ENCODE results near the gene ATIC.
"Not testable (repeated sequence)": the region's sequence is repeated elsewhere in the genome, so short reads cannot be mapped to it uniquely, and the experiment has no call there.

Gene ATIC

DNA sequence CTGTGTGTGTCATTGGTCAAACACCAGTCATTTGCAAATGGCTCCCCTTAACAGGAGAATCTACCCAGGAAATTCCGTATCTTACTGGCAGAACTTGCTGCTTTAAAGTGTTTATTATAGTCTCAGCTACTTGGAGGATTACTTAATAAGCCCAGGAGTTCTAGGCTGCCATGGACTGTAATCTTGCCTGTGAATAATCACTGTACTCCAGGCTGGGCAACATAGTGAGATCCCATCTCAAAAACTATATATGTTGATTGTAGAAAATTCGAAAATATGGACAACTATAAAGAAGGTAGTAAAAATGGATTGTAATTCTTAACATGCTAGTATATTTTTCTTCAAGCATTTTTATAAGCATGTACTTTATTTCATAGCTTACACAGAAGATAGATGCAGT is 4.5 kb downstream of the ATIC start:
- no peak for DNase-seq

DNA sequence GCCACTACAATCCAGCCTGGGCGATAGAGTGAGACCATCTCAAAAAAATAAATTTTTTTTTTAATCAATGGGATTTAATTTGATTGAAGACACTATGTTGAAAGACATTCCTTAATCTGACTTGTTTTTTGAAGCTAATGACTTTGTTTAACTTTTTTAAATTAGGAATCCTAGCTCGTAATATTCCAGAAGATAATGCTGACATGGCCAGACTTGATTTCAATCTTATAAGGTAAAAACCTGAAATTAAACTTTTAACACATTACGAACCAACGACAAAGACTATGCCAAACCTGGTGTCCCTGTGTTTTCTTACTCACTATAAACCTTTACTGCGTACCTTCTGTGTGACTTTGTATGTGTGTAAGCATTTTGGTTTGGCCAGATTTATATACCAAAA is 7.6 kb downstream of the ATIC start:
- DNase-seq = no peak

GRCh38 chr2:215320102-215320501 is 8.2 kb downstream of the ATIC start:
- DNase-seq = no peak

GRCh38 chr2:215320679-215321078 is 8.8 kb downstream of the ATIC start:
- no peak for DNase-seq

- no peak for DNase-seq
Observed at GRCh38 chr2:215324811-215325210, 13.0 kb downstream of the ATIC start.

DNA sequence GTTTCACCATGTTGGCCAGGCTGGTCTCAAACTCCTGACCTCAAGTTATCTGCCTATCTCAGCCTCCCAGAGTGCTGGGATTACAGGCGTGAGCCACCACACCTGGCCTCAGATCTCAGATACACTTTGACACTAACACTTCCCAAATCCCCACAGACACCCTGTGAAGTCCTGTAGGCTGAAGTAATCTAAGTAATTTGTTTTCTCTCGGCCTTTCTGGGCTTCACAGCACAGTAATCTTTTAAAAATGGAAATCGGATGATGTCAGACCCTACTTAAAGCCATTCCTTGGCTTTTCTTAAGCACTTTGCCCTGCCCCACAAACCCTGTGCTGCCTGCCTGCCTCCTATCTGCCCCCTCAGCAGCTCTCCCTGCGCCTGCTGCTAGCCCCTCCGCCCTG is 16.2 kb downstream of the ATIC start:
- no peak for DNase-seq

DNA sequence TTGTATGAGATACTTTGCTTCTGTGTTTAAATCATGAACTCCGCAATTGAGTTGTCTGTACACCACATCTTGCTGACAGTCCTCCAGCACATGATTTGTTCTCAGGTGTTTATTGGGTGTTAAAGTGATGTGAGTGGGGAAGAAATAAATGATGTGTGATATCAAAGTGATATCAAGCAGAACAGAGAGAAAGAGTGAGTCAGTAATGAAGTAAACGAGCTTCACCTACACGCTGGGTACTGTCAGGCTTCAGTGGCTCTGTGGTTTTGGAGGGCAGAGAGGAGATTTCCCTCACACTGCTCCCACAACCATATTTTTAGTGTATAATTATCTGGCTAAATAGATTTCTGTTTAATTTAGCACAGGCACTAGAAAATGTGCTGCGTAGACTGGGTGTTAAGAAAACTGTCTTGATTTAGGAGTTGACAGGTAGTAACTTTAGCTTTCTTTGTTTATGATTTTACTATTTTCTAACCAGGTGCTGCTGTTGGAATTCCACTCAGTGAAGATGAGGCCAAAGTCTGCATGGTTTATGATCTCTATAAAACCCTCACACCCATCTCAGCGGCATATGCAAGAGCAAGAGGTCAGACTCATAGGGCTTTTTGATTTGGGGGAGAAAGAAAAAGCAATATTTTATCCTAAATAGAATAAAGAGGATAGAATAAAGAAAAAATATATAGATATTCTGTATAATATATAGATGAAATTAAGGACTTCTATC is 21.2 kb downstream of the ATIC start:
- no peak for DNase-seq

DNA sequence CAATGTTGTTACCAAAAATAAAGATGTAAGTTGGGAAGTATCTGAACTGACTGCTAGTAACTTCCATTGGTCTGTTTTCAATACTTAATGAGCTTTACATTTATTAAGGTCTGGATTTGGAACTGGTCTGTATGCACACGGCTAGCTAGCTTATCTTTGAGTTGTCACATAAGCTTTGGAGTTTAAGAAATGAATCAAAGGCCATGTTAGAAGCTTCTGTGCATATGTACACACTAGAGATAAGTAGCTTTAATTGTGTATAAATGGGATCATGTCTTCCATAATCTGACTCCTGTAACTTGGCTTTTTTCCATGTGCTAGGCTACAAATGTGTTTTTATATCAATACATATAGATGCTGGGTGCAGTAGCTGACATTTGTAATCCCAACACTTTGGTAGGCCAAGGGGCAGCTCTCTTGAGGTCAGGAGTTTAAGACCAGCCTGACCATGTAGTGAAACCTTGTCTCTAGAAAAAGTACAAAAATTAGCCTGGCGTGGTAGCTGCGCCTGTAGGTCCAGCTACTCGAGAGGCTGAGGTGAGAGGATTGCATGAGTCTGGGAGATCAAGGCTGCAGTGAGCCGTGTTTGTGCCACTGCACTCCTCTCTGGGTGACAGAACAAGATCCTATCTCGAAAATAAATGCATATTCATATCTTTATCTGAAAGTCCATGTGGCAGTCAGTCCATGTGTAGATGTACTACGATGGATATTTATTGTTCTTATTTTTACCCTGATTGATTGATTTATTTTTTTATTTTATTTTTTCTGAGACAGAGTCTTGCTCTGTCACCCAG is 27.2 kb downstream of the ATIC start:
- no peak for DNase-seq

DNA sequence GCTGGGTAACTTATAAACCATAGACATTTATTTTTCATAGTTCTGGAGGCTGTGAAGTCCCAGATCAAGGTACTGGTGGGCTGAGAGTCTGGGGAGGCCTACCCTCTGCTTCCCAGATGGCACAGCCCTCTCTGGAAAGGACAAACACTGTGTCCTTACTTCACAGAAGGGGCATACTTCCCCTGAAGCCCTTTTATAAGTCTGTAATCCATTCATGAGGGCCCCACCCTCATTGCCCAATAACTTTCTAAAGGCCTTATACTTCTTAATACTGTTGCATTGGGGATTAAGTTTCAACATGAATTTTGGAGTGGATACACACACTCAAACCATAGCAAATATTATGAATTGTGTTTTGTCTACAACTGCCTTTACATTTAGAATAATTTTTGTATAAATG is 36.0 kb downstream of the ATIC start:
- no peak for DNase-seq

DNA sequence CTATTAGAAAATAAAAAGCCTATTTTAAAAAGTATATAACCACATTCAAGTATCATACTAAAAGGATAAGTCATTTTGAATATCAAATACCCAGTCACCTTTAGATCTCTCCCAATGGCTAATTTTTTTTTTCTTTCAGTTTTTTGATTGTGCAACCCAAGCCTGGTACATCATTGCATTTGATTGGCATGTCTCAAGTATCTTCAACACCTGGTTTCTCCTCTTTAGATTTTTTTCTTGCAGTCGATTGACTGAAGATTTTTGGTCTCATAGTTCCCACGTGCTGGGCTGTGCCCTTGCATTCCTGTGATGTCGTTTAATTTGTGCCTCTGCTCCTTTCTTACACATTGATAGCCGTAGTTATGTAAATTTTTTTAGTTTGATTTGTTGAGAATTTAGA is 40.7 kb downstream of the ATIC start:
- no peak for DNase-seq

DNA sequence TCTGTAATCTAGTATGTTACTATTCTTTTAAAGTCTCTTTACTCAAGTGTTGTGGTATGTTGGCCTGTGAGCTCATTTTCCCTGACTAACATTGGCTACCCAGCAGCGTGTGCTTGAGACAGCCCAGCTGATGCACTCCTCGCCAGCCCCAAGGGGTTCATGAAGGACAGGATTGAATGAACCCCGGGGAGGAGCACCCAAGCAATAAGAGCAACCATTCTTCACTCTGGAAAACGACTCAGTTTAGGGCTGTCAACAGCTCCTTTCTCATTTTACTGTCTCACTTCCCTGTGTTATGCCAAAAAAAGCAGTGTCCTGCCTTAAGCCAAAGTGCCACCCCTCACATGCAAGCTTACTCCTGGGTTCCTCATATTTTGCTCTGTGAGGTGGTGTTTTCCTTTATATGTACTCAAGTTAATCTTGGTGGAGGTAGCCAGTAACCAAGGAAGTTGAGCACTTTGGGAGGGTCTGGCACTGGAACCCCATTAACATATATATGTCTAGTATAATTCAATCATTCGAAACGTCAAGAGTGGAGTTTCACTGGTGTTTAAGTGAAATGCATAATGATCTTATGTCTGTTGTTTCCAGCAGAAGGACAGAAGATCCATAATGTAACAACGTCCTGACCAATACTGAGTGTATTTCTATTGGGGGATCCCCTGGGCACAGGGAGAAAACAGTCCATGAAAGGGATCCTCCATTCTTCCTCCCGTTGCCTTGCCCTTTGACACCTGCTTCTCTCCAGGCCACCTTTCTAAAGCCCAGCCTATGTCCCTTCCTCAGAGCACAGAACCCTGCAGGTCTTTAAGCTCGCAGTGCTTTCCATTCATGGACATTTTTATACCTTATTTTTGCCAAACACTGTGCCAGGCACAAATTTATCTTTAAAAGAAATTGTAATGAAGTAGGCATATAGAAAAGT is 43.2 kb downstream of the ATIC start:
- peak; percentile 57 for DNase-seq

GRCh38 chr2:215355801-215356200 is 43.9 kb downstream of the ATIC start:
- no peak for DNase-seq

DNA sequence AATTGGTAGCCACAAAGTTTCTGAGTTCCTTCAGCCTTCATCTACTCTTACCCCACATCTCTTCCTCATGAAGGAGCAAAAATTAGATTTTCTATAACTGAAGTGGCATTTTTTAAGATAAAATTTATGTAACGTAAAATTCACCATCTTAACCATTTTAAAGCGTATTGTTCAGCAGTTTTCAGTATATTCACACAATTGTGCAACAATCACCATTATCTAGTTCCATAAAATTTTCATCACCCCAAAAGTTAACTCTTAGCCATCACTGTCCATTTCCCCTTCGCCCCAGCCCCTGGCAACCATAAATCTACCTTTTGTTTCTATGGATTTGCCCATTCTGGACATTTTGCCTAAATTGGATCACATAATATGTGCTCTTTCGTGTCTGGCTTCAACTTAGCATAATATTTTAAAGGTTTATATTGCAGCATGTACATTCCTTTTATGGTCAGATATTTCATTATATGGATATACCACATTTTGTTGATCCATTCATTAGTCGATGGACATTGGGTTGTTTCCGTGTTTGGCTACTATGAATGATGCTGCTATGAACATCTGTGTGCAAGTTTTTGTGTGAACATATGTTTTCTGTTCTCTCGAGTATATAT is 44.6 kb downstream of the ATIC start:
- no peak for DNase-seq

DNA sequence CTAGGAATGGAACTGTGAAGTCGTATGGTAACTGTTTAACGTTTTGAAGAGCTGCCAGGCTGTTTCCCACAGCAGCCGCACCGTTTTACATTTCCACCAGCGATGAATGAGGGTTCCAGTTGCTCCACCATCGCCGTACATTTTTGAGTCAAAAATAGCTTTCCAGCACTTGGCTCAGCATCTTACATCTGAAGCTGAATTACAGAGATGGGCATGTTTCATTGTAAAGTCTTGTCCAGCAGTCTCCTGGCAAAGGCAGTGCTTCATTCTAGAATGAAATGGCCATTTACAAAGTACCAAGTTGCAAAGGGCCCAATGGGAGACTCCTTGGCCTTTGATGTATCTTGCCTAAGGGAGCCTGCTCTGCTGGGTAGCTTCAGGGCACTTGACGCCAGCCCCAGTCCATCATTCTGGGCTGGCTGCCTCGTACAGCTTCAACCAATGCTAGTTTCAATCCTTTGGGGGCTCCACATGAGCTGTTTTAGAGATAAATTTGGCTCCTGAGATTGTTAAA is 45.1 kb downstream of the ATIC start:
- DNase-seq = peak; percentile 59

GRCh38 chr2:215357660-215358059 is 45.8 kb downstream of the ATIC start:
- no peak for DNase-seq

GRCh38 chr2:215358312-215358845 is 46.5 kb downstream of the ATIC start:
- no peak for DNase-seq

- no peak for DNase-seq
Observed at GRCh38 chr2:215358891-215359575, 47.2 kb downstream of the ATIC start.

GRCh38 chr2:215359576-215359922 is 47.7 kb downstream of the ATIC start:
- DNase-seq = no peak

- not testable (repeated sequence) for DNase-seq
Observed at GRCh38 chr2:215360059-215360458, 48.2 kb downstream of the ATIC start.

DNA sequence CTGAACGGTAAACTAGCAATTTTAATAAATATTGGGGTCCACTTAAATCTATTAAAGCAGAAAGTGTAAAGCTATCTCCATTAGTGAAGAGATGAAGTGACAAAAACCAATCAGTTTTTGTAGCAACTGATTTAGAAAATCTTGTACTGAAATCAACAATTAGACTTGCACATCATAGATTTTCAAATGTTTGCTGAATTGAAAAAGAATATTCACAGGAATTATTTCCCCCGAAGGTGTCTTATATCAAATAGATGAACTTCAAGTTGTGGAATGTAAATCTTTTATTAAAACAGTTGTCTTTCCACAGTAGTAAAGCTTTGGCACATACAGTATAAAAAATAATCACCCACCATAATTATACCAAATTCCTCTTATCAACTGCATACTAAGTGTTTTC is 48.7 kb downstream of the ATIC start:
- no peak for DNase-seq

DNA sequence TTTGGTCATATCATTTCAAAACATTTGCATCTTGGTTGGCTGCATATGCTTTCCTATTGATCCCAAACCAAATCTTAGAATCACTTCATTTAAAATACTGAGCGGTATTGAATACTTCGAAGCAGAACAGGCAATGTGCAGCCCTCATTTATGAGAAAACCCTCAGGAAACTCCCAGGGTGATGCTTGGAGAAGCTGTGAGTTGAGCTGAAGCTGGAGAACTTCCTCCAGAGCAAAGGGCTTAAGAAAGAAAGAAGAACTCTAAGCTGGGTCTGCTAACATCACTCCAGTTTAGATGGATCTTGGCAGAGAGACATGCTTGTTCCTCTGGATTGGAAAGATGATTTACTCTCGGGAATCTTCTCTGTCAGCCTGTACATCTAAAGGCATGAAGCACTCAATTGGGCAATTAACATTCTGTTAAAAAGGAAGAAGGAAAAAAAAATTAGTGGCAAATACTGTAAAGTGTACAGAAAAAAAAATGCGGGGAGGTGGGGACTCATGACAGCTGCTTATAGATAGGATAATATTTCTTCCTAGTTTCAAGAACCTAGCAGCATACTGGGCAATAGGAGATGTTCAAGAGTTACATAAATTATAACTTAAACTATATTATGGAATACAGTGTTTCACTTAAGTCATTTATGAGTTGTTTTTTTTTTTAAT is 49.5 kb downstream of the ATIC start:
- DNase-seq = no peak

Data from fibroblast of skin of right biceps (primary cell).